ENCODE data around the gene ZNF776.

DNA sequence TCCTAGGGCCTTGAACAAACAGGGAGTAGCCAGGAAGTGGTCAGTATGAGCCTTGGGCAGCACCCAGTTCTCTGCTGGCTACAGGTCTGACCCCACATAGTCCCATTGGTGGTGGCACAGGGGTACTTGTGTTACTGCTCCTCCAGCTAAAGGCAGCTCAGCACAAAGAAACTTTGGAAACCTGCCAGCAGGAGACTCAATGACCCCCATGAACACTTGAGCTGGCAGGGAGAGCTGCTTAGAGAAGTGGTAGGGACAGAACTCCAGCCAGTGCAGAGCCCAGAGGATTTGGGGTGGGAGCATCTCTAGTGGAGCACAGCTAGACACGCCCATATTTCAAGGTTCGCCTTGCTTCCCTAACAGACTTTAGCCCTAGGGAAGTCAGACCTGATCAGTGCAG is 12.5 kb downstream of the ZNF776 start:
- no peak for TF ChIP-seq EZH2phosphoT487 (IDR thresholded peaks at IDR 0.05)
- TF ChIP-seq, protein P1, sequence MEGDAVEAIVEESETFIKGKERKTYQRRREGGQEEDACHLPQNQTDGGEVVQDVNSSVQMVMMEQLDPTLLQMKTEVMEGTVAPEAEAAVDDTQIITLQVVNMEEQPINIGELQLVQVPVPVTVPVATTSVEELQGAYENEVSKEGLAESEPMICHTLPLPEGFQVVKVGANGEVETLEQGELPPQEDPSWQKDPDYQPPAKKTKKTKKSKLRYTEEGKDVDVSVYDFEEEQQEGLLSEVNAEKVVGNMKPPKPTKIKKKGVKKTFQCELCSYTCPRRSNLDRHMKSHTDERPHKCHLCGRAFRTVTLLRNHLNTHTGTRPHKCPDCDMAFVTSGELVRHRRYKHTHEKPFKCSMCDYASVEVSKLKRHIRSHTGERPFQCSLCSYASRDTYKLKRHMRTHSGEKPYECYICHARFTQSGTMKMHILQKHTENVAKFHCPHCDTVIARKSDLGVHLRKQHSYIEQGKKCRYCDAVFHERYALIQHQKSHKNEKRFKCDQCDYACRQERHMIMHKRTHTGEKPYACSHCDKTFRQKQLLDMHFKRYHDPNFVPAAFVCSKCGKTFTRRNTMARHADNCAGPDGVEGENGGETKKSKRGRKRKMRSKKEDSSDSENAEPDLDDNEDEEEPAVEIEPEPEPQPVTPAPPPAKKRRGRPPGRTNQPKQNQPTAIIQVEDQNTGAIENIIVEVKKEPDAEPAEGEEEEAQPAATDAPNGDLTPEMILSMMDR (IDR thresholded peaks at IDR 0.05) = no peak
